GM23338 (cell line): ENCODE measurements around the gene COL25A1. TPM values are rescaled to one million over a fixed set of nuclear protein-coding genes. Genes with fewer than 3 reads are reported as not detected.

Experiments used
- ATAC-seq: fragments of 200-7000 bp; cut with Tn5 transposase; 3 replicates; pipeline ENCODE4 v1.9.1; 2020
- DNase-seq: peaks from one replicate; pipeline ENCODE4 v3.0.0-alpha.2; 2015; ENCODE audit warnings: low spot score
- H2AFZ ChIP-seq: fragments of 200-600 bp; sonication (generic); 2 replicates; pipeline ENCODE4 v1.8.0; 2016; ENCODE audit warnings: antibody characterized with exemption, mild to moderate bottlenecking, moderate library complexity
- H3F3A ChIP-seq: fragments of 200-600 bp; sonication (generic); replicated peaks from 2 replicates; pipeline ENCODE4 v1.8.0; 2017; ENCODE audit warnings: antibody characterized with exemption, mixed run types, low read depth
- H3K27ac ChIP-seq: fragments of 200-600 bp; sonication (generic); 2 replicates; pipeline ENCODE4 v1.6.1; 2016; ENCODE audit warnings: low read depth
- H3K27me3 ChIP-seq: fragments of 200-600 bp; sonication (generic); 2 replicates; pipeline ENCODE4 v1.8.0; 2016; ENCODE audit warnings: mild to moderate bottlenecking, mixed run types, moderate library complexity; ENCODE audit not compliant: insufficient read depth
- H3K36me3 ChIP-seq: fragments of 200-600 bp; sonication (generic); 2 replicates; pipeline ENCODE4 v1.8.0; 2016; ENCODE audit warnings: mild to moderate bottlenecking; ENCODE audit not compliant: insufficient read depth
- H3K4me1 ChIP-seq: fragments of 200-600 bp; sonication (generic); 2 replicates; pipeline ENCODE4 v1.8.0; 2016; ENCODE audit warnings: mild to moderate bottlenecking, moderate library complexity; ENCODE audit not compliant: insufficient read depth
- H3K4me2 ChIP-seq: fragments of 200-600 bp; sonication (generic); 2 replicates; pipeline ENCODE4 v1.7.1; 2017; ENCODE audit warnings: mixed run types
- H3K4me3 ChIP-seq: fragments of 200-600 bp; sonication (generic); 2 replicates; pipeline ENCODE4 v1.6.1; 2016; ENCODE audit warnings: mixed run types
- H3K79me2 ChIP-seq: fragments of 200-600 bp; sonication (generic); replicated peaks from 2 replicates; pipeline ENCODE4 v1.8.0; 2017; ENCODE audit warnings: mild to moderate bottlenecking; ENCODE audit not compliant: insufficient read depth
- H3K9me2 ChIP-seq: fragments of 200-600 bp; sonication (generic); 2 replicates; pipeline ENCODE4 v1.8.0; 2017; ENCODE audit not compliant: insufficient read depth
- H4K20me1 ChIP-seq: fragments of 200-600 bp; sonication (generic); replicated peaks from 2 replicates; pipeline ENCODE4 v1.8.0; 2017; ENCODE audit warnings: mild to moderate bottlenecking; ENCODE audit not compliant: insufficient read depth
- H3K27ac Mint-ChIP-seq: 2 replicates; pipeline ENCODE4 v1.8.0; 2020; ENCODE audit warnings: inconsistent platforms, mild to moderate bottlenecking, moderate library complexity, mixed read lengths
- H3K27me3 Mint-ChIP-seq: 3 replicates; pipeline ENCODE4 v1.8.0; 2022; ENCODE audit warnings: low read depth, mild to moderate bottlenecking, moderate library complexity, mixed read lengths, inconsistent platforms; ENCODE audit not compliant: insufficient read depth, poor library complexity
- H3K36me3 Mint-ChIP-seq: 3 replicates; pipeline ENCODE4 v1.8.0; 2021; ENCODE audit warnings: low read depth, mild to moderate bottlenecking, inconsistent platforms, moderate library complexity, mixed read lengths
- H3K4me1 Mint-ChIP-seq: 3 replicates; pipeline ENCODE4 v1.8.0; 2020; ENCODE audit warnings: mild to moderate bottlenecking, inconsistent platforms, mixed read lengths
- H3K4me3 Mint-ChIP-seq: 3 replicates; pipeline ENCODE4 v1.8.0; 2021; ENCODE audit warnings: moderate library complexity, mild to moderate bottlenecking, inconsistent platforms, mixed read lengths
- H3K9me3 Mint-ChIP-seq: 3 replicates; pipeline ENCODE4 v1.8.0; 2020; ENCODE audit warnings: moderate library complexity, mild to moderate bottlenecking, inconsistent platforms, mixed read lengths
- EZH2phosphoT487 ChIP-seq: fragments of 200-600 bp; sonication (generic); IDR thresholded peaks from one replicate; pipeline ENCODE4 v1.8.1; 2018; ENCODE audit warnings: antibody characterized with exemption; ENCODE audit not compliant: unreplicated experiment
- JUNB ChIP-seq: IDR thresholded peaks from one replicate; pipeline ENCODE4 v1.6.1; 2016; ENCODE audit warnings: antibody characterized with exemption; ENCODE audit not compliant: unreplicated experiment
- POLR2AphosphoS5 ChIP-seq: IDR thresholded peaks from 2 replicates; pipeline ENCODE4 v1.6.1; 2016; ENCODE audit warnings: antibody characterized with exemption, low read depth
- STAT1 ChIP-seq: IDR thresholded peaks from one replicate; pipeline ENCODE4 v1.6.1; 2016; ENCODE audit warnings: antibody characterized with exemption; ENCODE audit not compliant: unreplicated experiment
- ZNF114 ChIP-seq: fragments of 250-450 bp; sonication (Bioruptor Pico); IDR thresholded peaks from 2 replicates; pipeline ENCODE4 v1.5.0; 2020; ENCODE audit warnings: mild to moderate bottlenecking, moderate library complexity
- ZNF462 ChIP-seq: fragments of 250-450 bp; sonication (Bioruptor Pico); IDR thresholded peaks from 2 replicates; pipeline ENCODE4 v1.5.0; 2020; ENCODE audit warnings: mild to moderate bottlenecking, moderate library complexity
- polyA plus RNA-seq: library from polyadenylated mRNA; unstranded; fragments of >200 nt; fragmentation: Nextera tagmentation; extraction: Ambion mirVana; gene quantifications from 2 replicates; pipeline ENCODE4 v1.2.1, GENCODE V29; 2016
- total RNA-seq: library from RNA; depleted of rRNA; stranded (reverse); fragments of >200 nt; shearing (Covaris generic); gene quantifications from 2 replicates; pipeline ENCODE4 v1.2.3, GENCODE V29; 2014
- TF ChIP-seq, protein P1 (sequence below), 2 experiments: fragments of 200-600 bp in 1 of 2; sonication (generic) in 1 of 2; conservative IDR thresholded peaks; 2 replicates each; pipeline versions ENCODE4 v1.5.1 to v1.6.1; 2016 to 2017; ENCODE audit warnings: antibody characterized with exemption in 2 of 2, low read depth in 2 of 2, mild to moderate bottlenecking in 2 of 2, moderate library complexity in 1 of 2

COL25A1 gene
- total and polyA plus RNA-seq, 2 experiments from 2014 or later = 3.9 to 5.6 TPM

GRCh38 chr4:109016200-109016599, 286.3 kb downstream of the COL25A1 start:
- H3K27ac Mint-ChIP-seq = no peak overlapping the region
- H3K4me3 ChIP-seq = no peak overlapping the region
- H3K36me3 ChIP-seq = no peaks in the 10 kb centered on the region
- no peak overlapping the region for H3K4me2 ChIP-seq
- peaks cover 27% of the 10 kb centered on the region for H3K9me3 Mint-ChIP-seq
- TF ChIP-seq POLR2AphosphoS5 (no peak), EZH2phosphoT487 (no peak)
- no peaks in the 10 kb centered on the region for H3F3A ChIP-seq
- no peaks in the 10 kb centered on the region for H3K9me2 ChIP-seq
- no peaks in the 10 kb centered on the region for H3K79me2 ChIP-seq
- H3K4me1 Mint-ChIP-seq = no peaks in the 10 kb centered on the region
- no peak overlapping the region for H2AFZ ChIP-seq
- no peaks in the 10 kb centered on the region for H4K20me1 ChIP-seq
- no peaks in the 10 kb centered on the region for H3K27me3 ChIP-seq
- no peaks in the 10 kb centered on the region for H3K4me1 ChIP-seq
- no peak for ATAC-seq
- no peak for DNase-seq
- H3K4me3 Mint-ChIP-seq = no peak overlapping the region
- H3K27ac ChIP-seq = no peak overlapping the region
- peaks cover 20% of the 10 kb centered on the region for H3K36me3 Mint-ChIP-seq
- H3K27me3 Mint-ChIP-seq = peaks cover 2% of the 10 kb centered on the region

DNA sequence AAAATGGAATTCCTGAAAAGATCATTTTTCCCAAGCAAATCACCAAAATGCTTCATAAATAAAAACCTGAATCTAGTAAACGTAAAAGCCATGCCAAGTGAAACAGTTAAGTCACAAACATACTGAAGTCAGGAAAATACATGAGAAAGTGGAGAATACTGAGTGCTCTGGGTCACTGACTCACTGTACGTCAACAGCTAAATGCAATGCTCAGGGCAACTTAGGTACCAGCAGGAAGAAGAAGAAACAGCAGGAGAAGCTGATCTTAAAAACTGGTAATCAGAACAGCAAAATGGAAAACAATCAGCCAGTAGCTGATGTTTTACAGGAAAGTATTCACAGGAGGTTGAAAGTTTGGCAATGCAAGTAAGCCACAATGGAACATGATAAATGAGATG, 287.0 kb downstream of the COL25A1 start:
- no peak overlapping the region for H3K4me3 ChIP-seq
- ATAC-seq (no peak), DNase-seq (no peak)
- no peak for TF ChIP-seq STAT1
- no peak for TF ChIP-seq JUNB
- no peak for TF ChIP-seq POLR2AphosphoS5
- TF ChIP-seq, protein P1, sequence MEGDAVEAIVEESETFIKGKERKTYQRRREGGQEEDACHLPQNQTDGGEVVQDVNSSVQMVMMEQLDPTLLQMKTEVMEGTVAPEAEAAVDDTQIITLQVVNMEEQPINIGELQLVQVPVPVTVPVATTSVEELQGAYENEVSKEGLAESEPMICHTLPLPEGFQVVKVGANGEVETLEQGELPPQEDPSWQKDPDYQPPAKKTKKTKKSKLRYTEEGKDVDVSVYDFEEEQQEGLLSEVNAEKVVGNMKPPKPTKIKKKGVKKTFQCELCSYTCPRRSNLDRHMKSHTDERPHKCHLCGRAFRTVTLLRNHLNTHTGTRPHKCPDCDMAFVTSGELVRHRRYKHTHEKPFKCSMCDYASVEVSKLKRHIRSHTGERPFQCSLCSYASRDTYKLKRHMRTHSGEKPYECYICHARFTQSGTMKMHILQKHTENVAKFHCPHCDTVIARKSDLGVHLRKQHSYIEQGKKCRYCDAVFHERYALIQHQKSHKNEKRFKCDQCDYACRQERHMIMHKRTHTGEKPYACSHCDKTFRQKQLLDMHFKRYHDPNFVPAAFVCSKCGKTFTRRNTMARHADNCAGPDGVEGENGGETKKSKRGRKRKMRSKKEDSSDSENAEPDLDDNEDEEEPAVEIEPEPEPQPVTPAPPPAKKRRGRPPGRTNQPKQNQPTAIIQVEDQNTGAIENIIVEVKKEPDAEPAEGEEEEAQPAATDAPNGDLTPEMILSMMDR (conservative IDR thresholded peaks at IDR 0.05; ENCODE audit: low read depth in 2 of 2) = no peak
- TF ChIP-seq ZNF114 = no peak
- no peak overlapping the region for H3K27ac ChIP-seq
- H3K4me1 Mint-ChIP-seq = no peaks in the 10 kb centered on the region
- no peak overlapping the region for H2AFZ ChIP-seq
- no peaks in the 10 kb centered on the region for H3K27me3 ChIP-seq
- H3K27me3 Mint-ChIP-seq = peaks cover 2% of the 10 kb centered on the region
- no peaks in the 10 kb centered on the region for H3K36me3 ChIP-seq
- no peaks in the 10 kb centered on the region for H4K20me1 ChIP-seq
- no peaks in the 10 kb centered on the region for H3F3A ChIP-seq
- H3K27ac Mint-ChIP-seq = no peak overlapping the region
- H3K4me2 ChIP-seq = no peak overlapping the region
- H3K4me3 Mint-ChIP-seq = no peak overlapping the region
- H3K36me3 Mint-ChIP-seq = peaks cover 16% of the 10 kb centered on the region
- no peaks in the 10 kb centered on the region for H3K79me2 ChIP-seq
- H3K9me3 Mint-ChIP-seq = peaks cover 23% of the 10 kb centered on the region
- no peaks in the 10 kb centered on the region for H3K9me2 ChIP-seq
- H3K4me1 ChIP-seq = no peaks in the 10 kb centered on the region

- no peaks in the 10 kb centered on the region for H3K4me1 ChIP-seq
- no peaks in the 10 kb centered on the region for H3K9me2 ChIP-seq
- no peak for ATAC-seq
- no peaks in the 10 kb centered on the region for H3F3A ChIP-seq
- Mint-ChIP-seq H3K27me3 (peaks cover 2% of the 10 kb centered on the region), H3K4me1 (no peaks in the 10 kb centered on the region), H3K4me3 (no peak overlapping the region), H3K9me3 (peaks cover 23% of the 10 kb centered on the region), H3K36me3 (peaks cover 16% of the 10 kb centered on the region), H3K27ac (no peak overlapping the region)
- no peak overlapping the region for H3K27ac ChIP-seq
- no peak overlapping the region for H3K4me2 ChIP-seq
- DNase-seq = no peak
- no peaks in the 10 kb centered on the region for H4K20me1 ChIP-seq
- H3K79me2 ChIP-seq = no peaks in the 10 kb centered on the region
- H3K27me3 ChIP-seq = no peaks in the 10 kb centered on the region
- H2AFZ ChIP-seq = no peak overlapping the region
- H3K4me3 ChIP-seq = no peak overlapping the region
- no peaks in the 10 kb centered on the region for H3K36me3 ChIP-seq
- TF ChIP-seq ZNF114 (no peak), ZNF462 (CRISPR knock-in tag) (no peak)
These were observed 287.7 kb downstream of the COL25A1 start for GRCh38 chr4:109014593-109015412.
